Neural progenitor cell (in vitro differentiated cells): ENCODE results near the gene KCNJ16.

ENCODE experiments used
- EZH2 ChIP-seq: fragments of 200-600 bp; sonication (generic); IDR thresholded peaks from 2 replicates; pipeline ENCODE4 v1.6.1; 2017; ENCODE audit warnings: antibody characterized with exemption, mild to moderate bottlenecking, moderate library complexity
- EZH2phosphoT487 ChIP-seq: fragments of 200-600 bp; sonication (generic); IDR thresholded peaks from 2 replicates; pipeline ENCODE4 v1.6.1; 2017; ENCODE audit warnings: antibody characterized with exemption
- TF ChIP-seq, protein P1 (sequence below): fragments of 200-600 bp; sonication (generic); IDR thresholded peaks from 2 replicates; pipeline ENCODE4 v1.5.1; 2017; ENCODE audit warnings: antibody characterized with exemption, mild to moderate bottlenecking

DNA sequence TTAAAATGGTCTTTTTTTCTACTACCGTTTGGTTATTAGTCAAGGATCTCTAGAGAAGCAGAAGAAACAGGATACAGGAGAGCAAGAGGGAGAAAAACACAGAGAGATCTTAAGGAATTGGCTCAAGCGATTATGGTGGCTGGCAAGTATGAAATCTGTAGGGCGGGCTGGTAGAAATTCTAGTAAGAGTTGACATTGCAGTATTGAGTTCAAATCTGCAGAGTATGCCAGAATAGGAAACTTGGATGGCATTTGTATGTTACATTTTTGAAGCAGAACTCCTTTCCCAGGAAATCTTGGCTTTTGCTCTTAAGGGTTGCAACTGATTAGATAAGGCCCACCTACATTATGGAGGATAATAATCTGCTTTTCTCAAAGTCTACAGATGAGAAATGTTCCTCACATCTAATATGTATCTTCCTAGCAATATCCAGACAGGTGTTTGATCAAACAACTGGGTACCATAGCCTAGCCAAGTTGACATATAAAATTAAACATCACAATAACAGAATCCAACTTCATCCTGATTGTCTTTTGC, 4.0 kb downstream of the KCNJ16 start:
- TF ChIP-seq EZH2phosphoT487 (no peak), EZH2 (no peak)
- TF ChIP-seq, protein P1, sequence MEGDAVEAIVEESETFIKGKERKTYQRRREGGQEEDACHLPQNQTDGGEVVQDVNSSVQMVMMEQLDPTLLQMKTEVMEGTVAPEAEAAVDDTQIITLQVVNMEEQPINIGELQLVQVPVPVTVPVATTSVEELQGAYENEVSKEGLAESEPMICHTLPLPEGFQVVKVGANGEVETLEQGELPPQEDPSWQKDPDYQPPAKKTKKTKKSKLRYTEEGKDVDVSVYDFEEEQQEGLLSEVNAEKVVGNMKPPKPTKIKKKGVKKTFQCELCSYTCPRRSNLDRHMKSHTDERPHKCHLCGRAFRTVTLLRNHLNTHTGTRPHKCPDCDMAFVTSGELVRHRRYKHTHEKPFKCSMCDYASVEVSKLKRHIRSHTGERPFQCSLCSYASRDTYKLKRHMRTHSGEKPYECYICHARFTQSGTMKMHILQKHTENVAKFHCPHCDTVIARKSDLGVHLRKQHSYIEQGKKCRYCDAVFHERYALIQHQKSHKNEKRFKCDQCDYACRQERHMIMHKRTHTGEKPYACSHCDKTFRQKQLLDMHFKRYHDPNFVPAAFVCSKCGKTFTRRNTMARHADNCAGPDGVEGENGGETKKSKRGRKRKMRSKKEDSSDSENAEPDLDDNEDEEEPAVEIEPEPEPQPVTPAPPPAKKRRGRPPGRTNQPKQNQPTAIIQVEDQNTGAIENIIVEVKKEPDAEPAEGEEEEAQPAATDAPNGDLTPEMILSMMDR, result no peak
